Adipocyte (in vitro differentiated cells): ENCODE results near the gene PRPF6.
"Not testable (repeated sequence)": the region's sequence is repeated elsewhere in the genome, so short reads cannot be mapped to it uniquely, and the experiment has no call there.

Source experiments
- DNase-seq: peaks from one replicate; pipeline ENCODE4 v3.0.0-alpha.2; 2015; ENCODE audit warnings: low read depth
- H3K27me3 ChIP-seq: replicated peaks from 2 replicates; pipeline ENCODE4 v1.7.0; 2013; ENCODE audit warnings: mild to moderate bottlenecking, low read length, moderate library complexity; ENCODE audit not compliant: control insufficient read depth, insufficient read depth
- H3K36me3 ChIP-seq: 2 replicates; pipeline ENCODE4 v1.7.0; 2013; ENCODE audit warnings: low read length, mild to moderate bottlenecking, moderate library complexity; ENCODE audit not compliant: control insufficient read depth, insufficient read depth, severe bottlenecking
- H3K4me1 ChIP-seq: 2 replicates; pipeline ENCODE4 v1.7.0; 2013; ENCODE audit warnings: mild to moderate bottlenecking, low read length, moderate library complexity; ENCODE audit not compliant: control insufficient read depth, insufficient read depth
- H3K4me3 ChIP-seq: 2 replicates; pipeline ENCODE4 v1.7.0; 2013; ENCODE audit warnings: mild to moderate bottlenecking, low read length, moderate library complexity
- H3K9ac ChIP-seq: 2 replicates; pipeline ENCODE4 v1.7.0; 2013; ENCODE audit warnings: mild to moderate bottlenecking, low read length, moderate library complexity
- H3K9me3 ChIP-seq: 2 replicates; pipeline ENCODE4 v1.7.0; 2013; ENCODE audit warnings: mild to moderate bottlenecking, low read length, moderate library complexity; ENCODE audit not compliant: control insufficient read depth

Gene PRPF6

DNA sequence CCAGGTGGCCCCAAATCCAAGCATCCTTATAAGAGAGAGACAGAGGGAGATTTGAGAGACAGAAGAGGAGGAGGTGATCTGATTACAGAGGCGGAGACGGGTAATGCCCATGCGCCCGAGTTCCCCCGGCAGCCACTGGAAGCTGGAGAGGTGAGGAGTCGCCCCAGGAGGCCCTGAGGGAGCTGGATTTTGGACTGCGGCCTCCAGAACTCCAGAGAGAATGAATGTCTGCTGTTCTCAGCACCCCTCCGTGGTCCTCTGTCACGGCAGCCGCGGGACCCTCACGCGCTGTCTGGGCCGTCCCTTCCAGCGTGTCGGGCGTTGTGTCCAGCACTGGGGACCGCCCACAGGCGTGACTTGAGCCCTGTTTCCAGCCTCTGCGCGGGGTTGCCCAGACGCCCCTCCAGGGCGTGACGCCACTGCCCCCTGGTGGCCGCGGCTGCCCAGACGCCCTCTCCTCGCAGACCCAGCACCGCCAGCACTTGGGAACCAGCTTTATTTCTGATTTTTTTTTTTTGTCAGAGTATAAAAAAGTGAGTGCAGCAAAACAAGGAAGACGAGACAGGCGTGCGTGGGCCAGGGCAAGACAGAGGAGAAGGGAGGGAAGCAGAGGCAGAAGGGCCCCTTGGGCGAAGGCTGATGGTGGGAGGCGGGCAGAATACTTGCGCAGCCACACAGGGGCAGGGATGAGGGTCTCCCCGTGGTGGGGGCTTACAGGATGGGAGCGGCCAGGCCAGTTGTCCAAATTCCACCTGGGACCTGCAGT, 7.1 kb upstream of the PRPF6 start:
- peak overlapping the region; percentile 81 for H3K9ac ChIP-seq
- no peaks in the 10 kb centered on the region for H3K27me3 ChIP-seq
- H3K9me3 ChIP-seq: no peaks in the 10 kb centered on the region
- DNase-seq: peak; percentile 96
- H3K36me3 ChIP-seq: no peaks in the 10 kb centered on the region
- peak overlapping the region; percentile 82 for H3K4me3 ChIP-seq
- peaks cover 13% of the 10 kb centered on the region for H3K4me1 ChIP-seq

GRCh38 chr20:63974402-63975200, 6.3 kb upstream of the PRPF6 start:
- no peak for DNase-seq
- Histone ChIP-seq H3K4me1 (peaks cover 10% of the 10 kb centered on the region), H3K9me3 (no peaks in the 10 kb centered on the region), H3K9ac (peak overlapping the region; percentile 81), H3K4me3 (no peak overlapping the region), H3K27me3 (no peaks in the 10 kb centered on the region), H3K36me3 (no peaks in the 10 kb centered on the region)

GRCh38 chr20:63976511-63976910, 4.4 kb upstream of the PRPF6 start:
- peaks cover 16% of the 10 kb centered on the region for H3K4me1 ChIP-seq
- H3K4me3 ChIP-seq, DNase-seq, H3K9me3 ChIP-seq, H3K36me3 ChIP-seq, H3K9ac ChIP-seq, H3K27me3 ChIP-seq: not testable (repeated sequence)

DNA sequence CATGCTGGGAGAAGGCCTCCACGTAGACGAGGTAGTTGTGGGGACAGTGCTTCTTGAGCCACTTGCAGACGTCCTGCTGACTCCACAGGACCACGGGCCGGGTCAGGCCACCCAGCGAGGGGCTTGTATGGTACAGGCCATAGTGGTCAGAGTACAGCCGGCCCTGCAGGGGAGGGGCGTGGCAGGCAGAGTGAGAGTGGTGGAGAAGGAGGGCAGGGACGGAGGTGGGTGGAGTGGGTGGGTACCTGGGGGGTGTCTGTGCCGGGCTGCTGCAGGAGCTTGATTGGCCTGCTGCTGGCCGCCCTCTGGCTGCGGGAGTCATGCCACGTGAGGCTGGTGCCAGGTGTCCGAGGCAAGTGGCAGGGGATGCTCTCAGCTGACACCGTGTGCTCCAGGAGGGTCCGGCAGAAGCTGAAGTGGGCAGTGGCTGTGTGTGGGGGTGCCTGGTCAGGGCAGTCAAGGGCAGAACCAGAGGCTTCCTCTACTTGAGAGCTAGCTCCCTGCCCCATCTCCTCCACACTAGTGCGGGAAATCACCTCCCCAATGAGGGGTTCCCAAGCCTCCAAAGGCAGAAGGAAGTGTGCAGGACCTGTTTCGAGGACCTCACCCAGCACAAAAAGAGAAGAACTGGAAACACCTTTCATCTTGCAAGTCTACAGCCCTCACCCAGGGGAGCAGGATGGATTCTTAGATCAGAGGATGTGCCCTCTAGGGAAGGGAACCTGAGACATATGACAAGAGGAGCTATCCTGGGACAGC, 3.8 kb upstream of the PRPF6 start:
- no peak overlapping the region for H3K9ac ChIP-seq
- no peaks in the 10 kb centered on the region for H3K9me3 ChIP-seq
- H3K36me3 ChIP-seq: no peaks in the 10 kb centered on the region
- H3K27me3 ChIP-seq: no peaks in the 10 kb centered on the region
- DNase-seq: no peak
- H3K4me3 ChIP-seq: no peak overlapping the region
- H3K4me1 ChIP-seq: peaks cover 20% of the 10 kb centered on the region

DNA sequence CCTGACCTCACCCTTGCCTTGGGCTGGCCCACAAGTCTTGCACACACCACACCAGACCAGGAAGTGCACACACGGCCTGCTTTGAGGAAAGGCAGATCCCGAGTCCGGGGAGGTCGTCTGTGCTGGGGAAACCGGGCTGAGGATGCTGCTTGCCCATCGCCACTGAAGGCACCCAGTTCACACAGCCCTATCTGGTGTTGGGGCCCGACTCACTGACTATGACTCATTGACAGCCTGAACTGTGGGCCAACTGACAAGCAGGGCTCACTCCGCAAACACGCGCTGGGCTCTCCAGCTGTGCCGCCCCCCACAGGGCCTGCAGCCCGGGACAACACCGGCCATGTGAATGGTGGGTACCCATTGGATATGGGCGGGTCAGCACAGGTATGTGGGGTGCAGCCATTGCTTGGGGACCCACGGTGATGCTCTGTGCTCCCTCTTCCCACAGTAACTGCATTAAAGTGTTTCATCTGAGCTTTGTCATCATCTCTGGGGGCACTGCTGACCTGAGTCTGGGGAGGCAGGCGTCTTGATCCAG, 3.1 kb upstream of the PRPF6 start:
- H3K4me1 ChIP-seq: peaks cover 24% of the 10 kb centered on the region
- H3K4me3 ChIP-seq: no peak overlapping the region
- no peaks in the 10 kb centered on the region for H3K9me3 ChIP-seq
- no peak overlapping the region for H3K9ac ChIP-seq
- no peaks in the 10 kb centered on the region for H3K27me3 ChIP-seq
- DNase-seq: no peak
- peaks cover under 1% of the 10 kb centered on the region for H3K36me3 ChIP-seq

DNA sequence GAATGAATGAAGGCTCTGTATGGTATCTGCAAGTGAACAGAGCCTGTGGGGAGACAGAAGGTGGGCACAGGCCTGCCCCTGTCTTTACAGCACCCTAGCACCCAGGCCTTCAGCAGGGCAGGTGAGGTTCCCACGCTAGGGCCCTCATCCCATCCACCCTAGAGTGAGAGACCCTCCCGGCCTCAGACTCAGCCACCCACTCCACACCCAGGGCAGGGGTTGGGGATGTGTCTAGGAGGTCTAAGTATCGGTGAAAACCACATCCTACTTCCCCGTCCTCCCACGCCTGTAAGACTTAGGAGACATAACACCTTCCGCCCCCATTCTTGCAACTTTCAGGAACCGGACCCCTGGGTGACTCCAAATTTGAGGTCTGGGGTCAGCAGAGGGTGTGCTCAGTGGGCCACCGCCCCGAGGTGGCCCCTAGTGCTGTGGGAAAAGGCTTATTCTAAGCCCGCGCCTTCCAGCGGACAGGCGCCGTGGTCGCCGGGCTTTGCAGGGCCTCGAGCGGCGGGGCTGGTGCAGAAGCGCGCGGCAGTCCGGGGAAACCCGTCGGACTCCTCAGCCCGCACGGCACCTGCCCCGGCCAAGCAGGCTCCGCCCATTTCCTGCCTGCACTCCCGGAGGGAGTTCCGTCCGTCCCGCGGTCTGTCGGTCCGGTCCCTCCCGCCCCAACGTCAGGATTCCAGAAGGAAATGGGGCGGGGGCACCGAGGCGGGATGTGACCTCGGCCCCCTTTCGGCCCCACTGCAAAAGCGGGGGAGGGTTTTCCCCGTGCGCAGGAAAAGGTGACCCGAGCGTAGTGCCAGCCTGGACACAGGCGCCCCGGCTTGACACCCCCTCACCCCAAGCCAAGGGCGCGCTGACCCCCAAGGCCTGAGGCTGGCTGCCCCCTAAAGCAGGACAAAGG, 2.4 kb upstream of the PRPF6 start:
- Histone ChIP-seq H3K9me3 (no peaks in the 10 kb centered on the region), H3K9ac (peak overlapping the region; percentile 60), H3K36me3 (peaks cover 3% of the 10 kb centered on the region), H3K4me3 (peak overlapping the region; percentile 75), H3K27me3 (no peaks in the 10 kb centered on the region), H3K4me1 (peaks cover 24% of the 10 kb centered on the region)
- DNase-seq: peak; percentile 34

- no peak for DNase-seq
Observed at GRCh38 chr20:63979229-63979556, 1.7 kb upstream of the PRPF6 start.

DNA sequence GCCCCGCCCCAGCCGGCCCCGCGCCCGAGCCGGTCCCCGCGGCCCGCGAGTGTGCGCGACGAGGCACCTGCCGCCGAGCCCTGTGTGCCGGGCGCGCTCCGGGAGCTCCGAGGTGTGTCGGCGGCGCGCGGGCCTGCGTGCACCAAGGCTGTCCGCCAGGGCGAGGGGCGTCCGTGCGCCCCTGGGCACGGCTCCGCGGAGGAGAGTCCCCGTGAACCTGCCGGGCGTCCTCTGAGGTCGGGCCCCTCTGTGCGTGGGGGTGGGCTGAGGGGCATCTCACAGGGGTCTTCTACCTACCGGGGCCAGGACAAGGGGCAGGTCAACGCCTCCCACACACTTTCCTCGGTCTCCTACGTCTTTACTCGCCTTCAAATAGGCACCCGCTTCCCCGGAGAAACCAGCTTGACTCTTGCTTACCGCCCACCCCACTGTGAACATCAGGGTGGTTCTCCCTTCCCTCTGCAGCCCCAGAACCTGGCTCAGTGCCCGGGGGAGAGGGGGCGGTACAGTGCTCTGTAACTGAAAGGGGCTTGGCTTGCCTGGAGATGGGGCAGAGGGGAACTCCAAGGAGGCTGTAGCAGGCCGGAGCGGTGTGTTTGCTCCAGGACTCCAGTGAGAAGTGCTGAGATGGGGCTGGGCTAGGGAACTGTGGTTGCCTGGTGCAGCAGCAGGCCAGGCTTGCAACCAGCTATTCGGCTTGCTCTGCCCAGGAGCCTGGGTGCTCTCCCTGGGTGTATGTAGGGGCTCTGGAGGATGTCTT, 1.2 kb upstream of the PRPF6 start, which contains the start of gene SAMD10:
TSS of gene SAMD10 (minus strand) at position 86 of the 760 bp plus-strand sequence. CDS start 175 bp downstream, outside the sequence.
- DNase-seq: peak; percentile 51
- Histone ChIP-seq H3K36me3 (peaks cover 7% of the 10 kb centered on the region), H3K9ac (peak within 1 kb of the TSS; percentile 88), H3K27me3 (no peaks in the 10 kb centered on the region), H3K9me3 (no peaks in the 10 kb centered on the region), H3K4me1 (peaks cover 20% of the 10 kb centered on the region), H3K4me3 (peak within 1 kb of the TSS; percentile 87)

More at GRCh38 chr20:63979229-63979556, 1.7 kb upstream of the PRPF6 start:
- H3K9ac ChIP-seq: peak overlapping the region; percentile 60
- peak overlapping the region; percentile 75 for H3K4me3 ChIP-seq
- H3K36me3 ChIP-seq: peaks cover 3% of the 10 kb centered on the region
- H3K9me3 ChIP-seq: no peaks in the 10 kb centered on the region
- H3K27me3 ChIP-seq: no peaks in the 10 kb centered on the region
- H3K4me1 ChIP-seq: peaks cover 22% of the 10 kb centered on the region

DNA sequence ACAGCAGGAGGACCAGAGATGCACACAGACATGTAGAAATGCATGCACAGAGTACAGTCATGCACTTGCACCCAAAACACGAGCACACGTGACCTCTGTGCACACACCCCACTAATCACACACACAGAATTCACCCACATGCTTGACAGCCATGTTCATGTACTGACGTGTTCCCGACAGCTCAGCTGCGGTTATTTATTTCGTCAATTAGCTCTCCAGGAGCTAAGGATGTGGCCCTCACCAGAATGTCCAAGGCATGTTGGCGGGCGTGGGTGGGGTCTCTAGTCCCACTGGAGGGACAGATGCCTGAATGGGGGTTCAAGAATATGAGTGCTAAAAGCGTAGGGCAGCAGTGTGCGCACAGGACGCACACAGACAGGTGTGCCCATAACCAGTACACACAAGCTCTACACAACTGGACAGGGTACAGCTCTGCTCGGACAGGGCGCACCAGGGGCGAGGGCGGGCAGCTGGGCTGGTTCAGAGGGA, 571 bp upstream of the PRPF6 start:
- Histone ChIP-seq H3K27me3 (no peaks in the 10 kb centered on the region), H3K4me1 (peaks cover 20% of the 10 kb centered on the region), H3K4me3 (peak overlapping the region; percentile 87), H3K9me3 (no peaks in the 10 kb centered on the region), H3K9ac (peak overlapping the region; percentile 88), H3K36me3 (peaks cover 14% of the 10 kb centered on the region)
- no peak for DNase-seq

DNA sequence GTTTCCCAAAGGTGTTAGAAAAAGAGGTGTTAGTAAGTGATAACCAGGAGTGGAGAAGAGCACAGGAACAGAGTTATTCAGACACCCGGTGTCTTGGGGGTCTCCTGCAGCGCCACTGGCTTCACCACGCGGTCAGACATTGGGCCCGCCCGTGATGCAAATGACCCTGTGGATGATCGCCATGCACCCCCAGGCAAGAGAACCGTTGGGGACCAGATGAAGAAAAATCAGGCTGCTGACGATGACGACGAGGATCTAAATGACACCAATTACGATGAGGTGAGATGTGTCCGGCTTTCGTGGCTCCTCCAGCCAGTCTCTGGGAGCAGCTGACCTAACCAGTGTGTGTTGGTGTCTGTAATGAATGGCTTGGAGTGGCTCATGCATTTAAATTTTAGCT, 2.0 kb downstream of the PRPF6 start:
- Histone ChIP-seq H3K9ac (no peak overlapping the region), H3K9me3 (no peaks in the 10 kb centered on the region), H3K27me3 (no peaks in the 10 kb centered on the region), H3K36me3 (peaks cover 32% of the 10 kb centered on the region), H3K4me1 (peaks cover 20% of the 10 kb centered on the region), H3K4me3 (no peak overlapping the region)
- no peak for DNase-seq
